Measurements from ENCODE around the gene ARHGEF17.

Gene ARHGEF17

DNA sequence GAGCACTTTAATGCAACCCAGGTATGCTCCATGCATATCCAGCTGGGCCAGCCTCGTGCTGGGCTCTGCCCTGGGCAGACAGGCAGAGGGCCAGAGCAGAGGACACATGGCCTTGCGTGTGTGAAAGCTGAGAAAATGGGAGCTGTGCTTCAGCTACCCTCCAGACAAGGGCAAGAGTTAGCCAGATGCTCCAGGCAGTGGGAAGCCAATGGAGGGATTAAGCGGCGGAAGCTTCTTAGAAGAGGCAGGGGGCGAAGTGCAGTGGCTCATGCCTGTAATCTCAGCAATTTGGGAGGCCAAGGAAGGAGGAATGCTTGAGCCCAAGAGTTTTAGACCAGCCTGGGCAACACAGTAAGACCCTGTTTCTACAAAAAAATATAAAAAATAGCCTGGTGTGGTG, 9.8 kb upstream of the ARHGEF17 start:
- in situ Hi-C loops (cut with MboI; ENCODE audit: low pct_unique_long_range_greater_than_20kb, low sequenced_read_pairs, unreplicated experiment) = no loop called here
- DNase-seq (ENCODE audit: low spot score) = no peak
- TF ChIP-seq, protein P1, sequence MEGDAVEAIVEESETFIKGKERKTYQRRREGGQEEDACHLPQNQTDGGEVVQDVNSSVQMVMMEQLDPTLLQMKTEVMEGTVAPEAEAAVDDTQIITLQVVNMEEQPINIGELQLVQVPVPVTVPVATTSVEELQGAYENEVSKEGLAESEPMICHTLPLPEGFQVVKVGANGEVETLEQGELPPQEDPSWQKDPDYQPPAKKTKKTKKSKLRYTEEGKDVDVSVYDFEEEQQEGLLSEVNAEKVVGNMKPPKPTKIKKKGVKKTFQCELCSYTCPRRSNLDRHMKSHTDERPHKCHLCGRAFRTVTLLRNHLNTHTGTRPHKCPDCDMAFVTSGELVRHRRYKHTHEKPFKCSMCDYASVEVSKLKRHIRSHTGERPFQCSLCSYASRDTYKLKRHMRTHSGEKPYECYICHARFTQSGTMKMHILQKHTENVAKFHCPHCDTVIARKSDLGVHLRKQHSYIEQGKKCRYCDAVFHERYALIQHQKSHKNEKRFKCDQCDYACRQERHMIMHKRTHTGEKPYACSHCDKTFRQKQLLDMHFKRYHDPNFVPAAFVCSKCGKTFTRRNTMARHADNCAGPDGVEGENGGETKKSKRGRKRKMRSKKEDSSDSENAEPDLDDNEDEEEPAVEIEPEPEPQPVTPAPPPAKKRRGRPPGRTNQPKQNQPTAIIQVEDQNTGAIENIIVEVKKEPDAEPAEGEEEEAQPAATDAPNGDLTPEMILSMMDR (IDR thresholded peaks at IDR 0.05; ENCODE audit: extremely low read depth, insufficient read depth, missing control alignments) = no peak

DNA sequence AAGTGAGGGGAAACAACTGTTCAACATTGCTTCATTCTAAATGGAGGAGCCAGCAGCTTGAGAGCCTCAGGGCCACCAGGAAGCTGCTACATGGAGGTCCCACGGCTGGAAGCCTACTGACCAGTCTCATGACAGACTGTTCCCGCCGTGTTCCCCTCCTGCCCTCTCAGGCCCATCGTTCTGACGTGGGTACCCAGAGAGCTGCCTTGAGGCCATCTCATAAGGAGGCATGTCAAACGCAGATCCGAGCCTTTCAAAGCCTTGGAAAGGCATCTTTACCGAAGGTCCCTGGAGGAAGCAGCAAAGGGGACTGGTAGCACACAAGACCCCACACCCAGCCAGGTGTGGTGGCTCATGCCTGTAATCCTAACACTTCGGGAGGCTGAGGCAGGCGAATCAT, 8.3 kb upstream of the ARHGEF17 start:
- DNase-seq (ENCODE audit: low spot score) = no peak
- TF ChIP-seq, protein P1 (IDR thresholded peaks at IDR 0.05; ENCODE audit: extremely low read depth, insufficient read depth, missing control alignments) = no peak
- in situ Hi-C loops (cut with MboI; ENCODE audit: low pct_unique_long_range_greater_than_20kb, low sequenced_read_pairs, unreplicated experiment) = no loop called here

DNA sequence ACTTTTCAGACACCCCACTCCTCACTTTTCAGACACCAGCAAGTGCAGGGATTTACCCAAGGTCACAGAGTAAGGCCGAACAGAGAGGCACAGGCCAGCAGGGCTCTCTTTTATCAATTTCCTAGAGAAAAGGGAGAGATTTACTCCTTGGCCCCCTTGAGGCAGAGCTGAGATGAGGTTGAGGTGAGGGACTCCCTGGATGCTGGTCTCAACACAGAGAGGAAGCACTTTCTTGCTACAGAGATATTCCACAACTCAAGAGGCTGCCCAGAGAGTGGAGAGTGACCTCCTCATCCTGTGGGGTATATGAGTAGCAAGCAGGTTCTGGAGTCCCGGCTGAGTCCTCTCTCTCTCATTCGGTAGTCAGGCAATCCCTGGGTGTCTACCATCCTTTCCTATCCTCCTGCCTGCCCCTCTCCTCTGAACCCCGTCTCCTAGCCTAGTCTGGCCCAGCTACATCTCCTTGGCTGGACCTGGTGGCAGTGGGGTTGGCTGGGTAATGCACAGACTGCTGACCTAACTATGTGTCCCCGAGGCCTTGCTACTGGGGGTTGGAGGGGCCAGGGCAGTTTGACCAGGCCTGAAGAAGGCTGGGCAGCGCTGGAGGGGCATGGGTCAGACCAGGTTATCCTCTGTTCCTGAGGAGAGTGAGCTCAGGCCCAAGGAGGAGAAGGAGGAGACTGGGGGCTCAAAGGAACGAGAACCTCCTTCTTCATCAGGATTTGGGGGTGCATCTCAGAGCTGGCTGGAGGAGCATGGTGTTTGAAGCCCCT, 1.8 kb upstream of the ARHGEF17 start:
- in situ Hi-C loops (cut with MboI; ENCODE audit: low pct_unique_long_range_greater_than_20kb, low sequenced_read_pairs, unreplicated experiment) = no loop called here
- TF ChIP-seq, protein P1 (IDR thresholded peaks at IDR 0.05; ENCODE audit: extremely low read depth, insufficient read depth, missing control alignments) = no peak

DNA sequence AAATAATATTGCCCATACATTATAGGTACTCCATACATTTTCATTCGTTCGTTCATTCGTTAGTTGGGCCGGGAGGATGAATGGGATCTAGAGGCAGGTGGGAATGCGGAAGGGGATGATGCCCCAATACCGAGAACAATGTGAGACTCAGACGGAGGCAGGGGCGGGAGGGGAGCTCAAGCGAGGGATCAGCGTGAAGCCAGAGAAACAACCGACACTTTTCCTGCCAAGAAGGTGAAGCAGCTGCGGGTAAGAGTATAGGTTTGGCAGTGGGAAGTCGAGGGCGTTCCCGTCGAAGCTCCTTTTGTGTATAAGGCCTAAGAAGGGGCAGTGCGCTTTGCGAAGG, 1.1 kb upstream of the ARHGEF17 start:
- no peak for DNase-seq (ENCODE audit: low spot score)
- in situ Hi-C loops (cut with MboI; ENCODE audit: low pct_unique_long_range_greater_than_20kb, low sequenced_read_pairs, unreplicated experiment) = no loop called here
- TF ChIP-seq, protein P1 (IDR thresholded peaks at IDR 0.05; ENCODE audit: extremely low read depth, insufficient read depth, missing control alignments) = no peak

More for the DNA sequence above, 1.8 kb upstream of the ARHGEF17 start:
- no peak for DNase-seq (ENCODE audit: low spot score)

DNA sequence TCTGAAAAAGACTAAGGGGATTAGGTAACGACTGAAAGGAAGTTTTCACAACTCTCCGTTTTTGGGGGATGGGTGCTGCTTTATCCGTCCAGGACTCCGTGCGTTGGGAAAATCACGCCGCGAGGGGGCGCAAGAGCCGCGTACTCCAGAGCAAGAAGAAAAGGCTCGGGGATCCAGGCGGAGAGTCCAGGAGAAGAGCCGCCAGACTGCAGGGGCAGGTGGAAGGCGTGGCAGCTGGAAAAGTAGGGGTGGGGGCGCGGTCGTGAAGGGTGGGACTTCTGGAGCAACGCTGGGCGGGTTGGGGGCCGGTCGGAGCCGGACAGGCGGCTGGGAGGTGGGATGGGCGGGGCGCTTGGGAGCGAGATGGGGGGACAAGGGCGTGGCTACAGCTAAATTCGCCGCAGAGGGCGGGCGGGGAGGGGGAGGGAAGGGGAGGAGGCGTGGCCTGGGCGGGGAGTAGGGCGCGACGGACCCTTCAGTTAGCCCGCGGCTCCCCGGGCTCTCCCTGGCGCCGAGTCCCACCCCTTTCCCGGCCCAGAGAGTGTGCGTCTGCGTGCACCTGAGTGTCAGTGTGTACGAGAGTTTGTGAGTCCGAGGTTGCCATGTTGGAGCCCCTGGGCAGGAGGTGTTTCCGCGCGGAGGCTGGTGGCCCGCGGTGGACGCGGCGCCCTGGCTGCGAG, 613 bp upstream of the ARHGEF17 start:
- TF ChIP-seq, protein P1 (IDR thresholded peaks at IDR 0.05; ENCODE audit: extremely low read depth, insufficient read depth, missing control alignments) = peak; percentile 81
- in situ Hi-C loops (cut with MboI; ENCODE audit: low pct_unique_long_range_greater_than_20kb, low sequenced_read_pairs, unreplicated experiment) = no loop called here
- peak; percentile 97 for DNase-seq (ENCODE audit: low spot score)

DNA sequence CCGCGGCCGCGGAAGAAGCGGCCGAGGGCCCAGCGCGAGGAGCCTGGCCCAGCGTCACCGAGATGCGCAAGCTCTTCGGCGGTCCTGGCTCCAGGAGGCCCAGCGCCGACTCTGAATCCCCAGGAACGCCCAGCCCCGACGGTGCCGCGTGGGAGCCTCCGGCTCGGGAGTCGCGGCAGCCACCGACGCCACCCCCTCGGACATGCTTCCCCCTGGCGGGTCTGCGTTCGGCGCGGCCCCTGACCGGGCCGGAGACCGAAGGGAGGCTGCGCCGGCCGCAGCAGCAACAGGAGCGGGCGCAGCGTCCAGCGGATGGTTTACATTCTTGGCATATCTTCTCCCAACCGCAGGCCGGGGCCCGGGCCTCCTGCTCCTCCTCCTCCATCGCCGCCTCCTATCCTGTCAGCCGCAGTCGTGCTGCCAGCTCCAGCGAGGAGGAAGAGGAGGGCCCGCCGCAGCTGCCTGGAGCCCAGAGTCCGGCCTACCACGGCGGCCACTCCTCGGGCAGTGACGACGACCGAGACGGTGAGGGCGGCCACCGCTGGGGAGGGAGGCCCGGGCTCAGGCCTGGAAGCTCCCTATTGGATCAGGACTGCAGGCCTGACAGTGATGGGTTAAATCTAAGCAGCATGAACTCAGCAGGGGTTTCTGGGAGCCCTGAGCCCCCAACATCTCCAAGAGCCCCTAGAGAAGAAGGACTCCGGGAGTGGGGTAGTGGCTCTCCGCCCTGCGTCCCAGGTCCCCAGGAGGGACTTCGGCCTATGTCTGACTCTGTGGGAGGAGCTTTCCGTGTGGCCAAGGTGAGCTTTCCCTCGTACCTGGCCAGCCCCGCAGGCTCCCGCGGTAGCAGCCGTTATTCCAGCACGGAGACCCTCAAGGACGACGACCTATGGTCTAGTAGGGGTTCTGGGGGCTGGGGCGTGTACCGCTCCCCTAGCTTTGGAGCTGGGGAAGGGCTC, 1.2 kb downstream of the ARHGEF17 start:
- no peak for DNase-seq (ENCODE audit: low spot score)
- in situ Hi-C loops (cut with MboI; ENCODE audit: low pct_unique_long_range_greater_than_20kb, low sequenced_read_pairs, unreplicated experiment) = no loop called here
- TF ChIP-seq, protein P1 (IDR thresholded peaks at IDR 0.05; ENCODE audit: extremely low read depth, insufficient read depth, missing control alignments) = no peak

Data from GM13977 (cell line).